K562 (cell line): ENCODE measurements around the gene DLGAP1. TPM values are rescaled to one million over a fixed set of nuclear protein-coding genes. Genes with fewer than 3 reads are reported as not detected.

Experiments used
- ATAC-seq: fragments of 200-7000 bp; cut with Tn5 transposase; 3 replicates; pipeline ENCODE4 v1.9.1; 2020; ENCODE audit warnings: moderate library complexity
- BruUV-seq: library from RNA; stranded (reverse); fragments of 400-500 nt; replicated peaks from 2 replicates; lab custom pipeline; 2021; lab: Mats Ljungman, UMichigan
- CTCF ChIA-PET: fragments of 300-600 bp; formaldehyde crosslinking; extraction: SDS; loops from one replicate; lab custom pipeline; 2021; ENCODE audit warnings: low intra/inter-chr PET ratio; lab: Yijun Ruan, JAX
- POLR2A ChIA-PET: fragments of 300-600, 350-650 bp; sonication (Branson Sonifier 250); formaldehyde crosslinking; extraction: SDS; loops from one replicate; lab custom pipeline; 2021; ENCODE audit warnings: antibody characterized with exemption, inconsistent platforms; lab: Yijun Ruan, JAX
- DNase-seq, 4 experiments: peaks; one replicate each; pipeline versions ENCODE4 v3.0.0 to v3.0.0-alpha.2; 2011 to 2018; ENCODE audit warnings: low spot score in 3 of 4, mixed read lengths in 3 of 4; ENCODE audit errors: extremely low read depth in 1 of 4
- FAIRE-seq: peaks from 2 replicates; lab custom pipeline; 2011; peaks lifted over from hg19 to GRCh38; lab: Jason Lieb, UNC
- H2AFZ ChIP-seq: 2 replicates; pipeline ENCODE4 v1.6.0; 2011; ENCODE audit warnings: low read depth, low read length, control low read depth, inconsistent platforms
- H3K27ac ChIP-seq: fragments of 200-600 bp; 3 replicates; pipeline ENCODE4 v1.8.0; 2011; ENCODE audit warnings: low read depth, mild to moderate bottlenecking, control low read depth, inconsistent platforms, low read length, moderate library complexity, mixed read lengths; ENCODE audit errors: extremely low read depth
- H3K27me3 ChIP-seq, 2 experiments: fragments of 300-600 bp in 1 of 2; 2 replicates in 1 of 2; 3 replicates in 1 of 2; pipeline versions ENCODE4 v1.6.0 to v1.8.0; 2011; ENCODE audit warnings: inconsistent platforms in 2 of 2, low read length in 2 of 2, mild to moderate bottlenecking in 1 of 2, mixed read lengths in 1 of 2, moderate library complexity in 1 of 2; ENCODE audit not compliant: control insufficient read depth in 2 of 2, insufficient read depth in 2 of 2
- H3K36me3 ChIP-seq: fragments of 300-600 bp; 3 replicates; pipeline ENCODE4 v1.8.0; 2011; ENCODE audit warnings: mild to moderate bottlenecking, low read length, inconsistent platforms; ENCODE audit not compliant: control insufficient read depth, insufficient read depth
- H3K4me1 ChIP-seq, 2 experiments: fragments of 200-600 bp in 1 of 2; replicated peaks in 1 of 2; 2 replicates in 1 of 2; 3 replicates in 1 of 2; pipeline versions ENCODE4 v1.5.1 to v1.8.0; 2011; ENCODE audit warnings: inconsistent platforms in 2 of 2, low read length in 2 of 2, mild to moderate bottlenecking in 1 of 2, mixed read lengths in 1 of 2, moderate library complexity in 1 of 2; ENCODE audit not compliant: control insufficient read depth in 2 of 2, insufficient read depth in 2 of 2
- H3K4me2 ChIP-seq: 2 replicates; pipeline ENCODE4 v1.6.1; 2011; ENCODE audit warnings: low read length, control low read depth, inconsistent platforms, mixed read lengths; ENCODE audit not compliant: insufficient read depth
- H3K4me3 ChIP-seq: fragments of 200-600 bp; sonication (generic), shearing (Covaris generic); 2 replicates; pipeline ENCODE4 v1.5.1; 2016; ENCODE audit warnings: control low read depth, inconsistent platforms
- H3K79me2 ChIP-seq: fragments of 200-600 bp; 3 replicates; pipeline ENCODE4 v1.8.0; 2011; ENCODE audit warnings: low read length, inconsistent platforms; ENCODE audit not compliant: control insufficient read depth, insufficient read depth
- H3K9ac ChIP-seq, 2 experiments: 2 replicates each; pipeline versions ENCODE4 v1.6.0 to v1.6.1; 2011; ENCODE audit warnings: low read depth in 2 of 2, low read length in 2 of 2, control low read depth in 1 of 2, inconsistent platforms in 1 of 2, mild to moderate bottlenecking in 1 of 2, mixed read lengths in 1 of 2; ENCODE audit not compliant: insufficient read depth in 1 of 2
- H3K9me1 ChIP-seq: one replicate; pipeline ENCODE4 v1.6.0; 2011; ENCODE audit warnings: inconsistent platforms, mild to moderate bottlenecking, low read length, moderate library complexity; ENCODE audit not compliant: control insufficient read depth, insufficient read depth
- H3K9me3 ChIP-seq: replicated peaks from 2 replicates; pipeline ENCODE4 v1.5.1; 2011; ENCODE audit warnings: low read depth, low read length, inconsistent platforms; ENCODE audit not compliant: control insufficient read depth, insufficient read depth
- H4K20me1 ChIP-seq: replicated peaks from 2 replicates; pipeline ENCODE4 v1.6.1; 2011; ENCODE audit warnings: low read length, inconsistent platforms, mixed read lengths; ENCODE audit not compliant: control insufficient read depth, insufficient read depth
- BHLHE40 ChIP-seq: IDR thresholded peaks from 2 replicates; pipeline ENCODE4 v1.6.1; 2011; ENCODE audit warnings: low read length, improper control_type of control experiment
- CHD1 ChIP-seq: fragments of 200-600 bp; sonication (generic); IDR thresholded peaks from one replicate; pipeline ENCODE4 v1.6.1; 2012; ENCODE audit warnings: mild to moderate bottlenecking, moderate library complexity, low read length, inconsistent platforms
- CREBBP ChIP-seq: IDR thresholded peaks from one replicate; pipeline ENCODE4 v1.6.1; 2012; ENCODE audit warnings: low read depth, mild to moderate bottlenecking, control low read depth, inconsistent platforms, low read length
- ERF ChIP-seq: fragments of 450-650 bp; formaldehyde crosslinking; IDR thresholded peaks from 2 replicates; pipeline ENCODE4 v1.4.0; 2020; ENCODE audit warnings: mild to moderate bottlenecking, mixed read lengths
- FOXM1 ChIP-seq, 2 experiments: fragments of 450-650 bp in 1 of 2; sonication (generic) in 1 of 2; formaldehyde crosslinking in 1 of 2; IDR thresholded peaks; 2 replicates each; pipeline versions ENCODE4 v1.6.1 to v1.9.0; 2017 to 2022; ENCODE audit warnings: low read depth in 2 of 2, mild to moderate bottlenecking in 2 of 2, missing genetic modification reagents in 1 of 2, moderate library complexity in 1 of 2
- HEY1 ChIP-seq: fragments of 250-450 bp; sonication (Bioruptor Pico); IDR thresholded peaks from 2 replicates; pipeline ENCODE4 v1.5.0; 2020; ENCODE audit warnings: mild to moderate bottlenecking, moderate library complexity, borderline replicate concordance
- IRF2 ChIP-seq: sonication (generic); formaldehyde crosslinking; IDR thresholded peaks from 2 replicates; pipeline ENCODE4 v1.8.1; 2022; ENCODE audit warnings: mild to moderate bottlenecking, missing genetic modification reagents
- TCF3 ChIP-seq: sonication (generic); formaldehyde crosslinking; IDR thresholded peaks from 2 replicates; pipeline ENCODE4 v1.4.0; 2020; ENCODE audit warnings: mild to moderate bottlenecking, missing genetic modification reagents
- TSC22D4 ChIP-seq: fragments of 450-650 bp; IDR thresholded peaks from 2 replicates; pipeline ENCODE4 v1.6.1; 2016; ENCODE audit warnings: missing genetic modification characterization, missing biosample characterization, control low read depth
- ZEB2 ChIP-seq: fragments of 450-650 bp; IDR thresholded peaks from 2 replicates; pipeline ENCODE4 v1.6.1; 2016
- ZNF586 ChIP-seq: fragments of 450-650 bp; formaldehyde crosslinking; conservative IDR thresholded peaks from 2 replicates; pipeline ENCODE4 v1.4.0; 2020; ENCODE audit warnings: mild to moderate bottlenecking, moderate library complexity
- WGBS: fragments of 100-300 bp; shearing (Covaris generic); methylation state at CpG from one replicate; pipeline ENCODE4 v1.1.6; 2016; ENCODE audit warnings: low coverage, mixed read lengths; ENCODE audit not compliant: insufficient coverage; ENCODE audit errors: missing lambda C conversion rate; 5-methylcytosine and 5-hydroxymethylcytosine counted together
- in situ Hi-C: fragments of 300-500 bp; cut with MboI; formaldehyde crosslinking; loops from 4 replicates; pipeline ENCODE4 v1.15.0; 2018; ENCODE audit warnings: inconsistent platforms, mixed read lengths
- intact Hi-C: fragments of 100-400 bp; cut with micrococcal nuclease; formaldehyde crosslinking; loops from 2 replicates; pipeline ENCODE4 v1.14.2; 2022
- polyA plus RNA-seq, 8 experiments: library from polyadenylated mRNA; depleted of rRNA in 4 of 8; stranded (reverse) in 5 of 8; unstranded in 3 of 8; fragments of >200 nt; fragmentation: Nextera tagmentation in 2 of 8; fragmentation: Illumina TruSeq in 1 of 8; extraction: Ambion mirVana in 2 of 8; extraction: Trizol in 1 of 8; gene quantifications; 2 replicates each; pipeline versions ENCODE4 v1.2.1 to v1.2.3, GENCODE V29; 2011 to 2014; ENCODE audit warnings: inconsistent platforms in 1 of 8, missing spikeins in 1 of 8
- total RNA-seq, 7 experiments: library from RNA; depleted of rRNA in 6 of 7; stranded (reverse); fragments of >200 nt in 6 of 7; fragmentation: Illumina TruSeq in 2 of 7; extraction: Trizol in 2 of 7; gene quantifications; 2 replicates each; pipeline versions ENCODE4 v1.2.1 to v1.2.3, GENCODE V29; 2011 to 2021; ENCODE audit warnings: low replicate concordance in 1 of 7
- TF ChIP-seq, protein P1 (sequence below): fragments of 250-450 bp; sonication (Bioruptor Pico); IDR thresholded peaks from 2 replicates; pipeline ENCODE4 v1.8.0; 2021; ENCODE audit warnings: mild to moderate bottlenecking, moderate library complexity
- TF ChIP-seq, protein P2 (sequence below): IDR thresholded peaks from 2 replicates; pipeline ENCODE4 v1.6.1; 2011; ENCODE audit not compliant: insufficient read length; ENCODE audit errors: extremely low read depth

DLGAP1 gene
- total and polyA plus RNA-seq, 9 of the 15 experiments (the other 6 are each of a cell fraction or from before 2014, with no cell fraction given), result 0.04 to 0.22 (median 0.08) TPM

DNA sequence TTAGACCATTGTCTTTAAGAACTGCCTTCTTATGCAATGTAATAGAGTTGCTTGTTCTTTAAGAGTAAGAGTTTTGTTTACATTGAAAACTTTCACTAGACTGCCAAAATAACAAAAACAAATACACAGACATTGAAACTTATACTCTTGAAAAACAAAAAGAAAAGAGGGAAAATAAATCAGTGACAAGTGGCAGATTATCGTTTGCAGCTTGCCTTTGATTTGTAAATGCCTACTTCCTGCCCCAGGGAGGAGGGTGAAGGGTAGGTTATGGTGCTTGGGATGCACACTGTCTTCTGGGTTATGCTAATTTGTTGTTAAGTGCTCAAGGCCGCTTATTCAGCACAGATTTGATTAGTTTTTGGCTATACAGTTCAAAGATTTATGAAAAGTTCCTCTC, 806.5 kb downstream of the DLGAP1 start:
- DNase-seq (no peak), ATAC-seq (no peak), FAIRE-seq (no peak)
- Histone ChIP-seq H3K4me2 (no peak overlapping the region), H2AFZ (0 out of 2 replicates have a peak overlapping the region, but pooled peaks have one; percentile 66), H3K9me1 (no peaks in the 10 kb centered on the region), H4K20me1 (no peaks in the 10 kb centered on the region), H3K36me3 (no peaks in the 10 kb centered on the region; the same call in 2 of the 3 replicates), H3K9me3 (no peaks in the 10 kb centered on the region), H3K27ac (no peak overlapping the region), H3K79me2 (peaks cover 6% of the 10 kb centered on the region), H3K4me1 (peaks cover 30 to 34% of the 10 kb centered on the region in 2 experiments), H3K4me3 (no peak overlapping the region), H3K27me3 (no peaks in the 10 kb centered on the region; a peak in 1 of 5 replicates), H3K9ac (no peak overlapping the region)
- BruUV-seq, result no TSS peak
- ChIA-PET CTCF (interaction anchor here (0.6 kb wide), 1 partner anchor 29 kb away, joined by 5 read pairs; no protein-coding TSS in a partner anchor), POLR2A (interaction anchor here (0.6 to 6.3 kb wide), 6 partner anchors 9 to 45 kb away, joined by 3 to 56 read pairs (median 6); no protein-coding TSS in a partner anchor)
- TF ChIP-seq BHLHE40 (no peak), CREBBP (no peak), IRF2 (CRISPR knock-in tag) (no peak), TSC22D4 (no peak), ZEB2 (no peak), FOXM1 (IDR thresholded peaks at IDR 0.05; ENCODE audit: low read depth) (no peak), FOXM1 (CRISPR knock-in tag; IDR thresholded peaks at IDR 0.05; ENCODE audit: low read depth) (no peak), CHD1 (peak; percentile 32), ZNF586 (CRISPR knock-in tag) (no peak), HEY1 (CRISPR knock-in tag) (no peak), TCF3 (CRISPR knock-in tag) (0 out of 2 replicates have a peak, but pooled peaks have one; percentile 6), ERF (no peak)
- TF ChIP-seq, protein P1, sequence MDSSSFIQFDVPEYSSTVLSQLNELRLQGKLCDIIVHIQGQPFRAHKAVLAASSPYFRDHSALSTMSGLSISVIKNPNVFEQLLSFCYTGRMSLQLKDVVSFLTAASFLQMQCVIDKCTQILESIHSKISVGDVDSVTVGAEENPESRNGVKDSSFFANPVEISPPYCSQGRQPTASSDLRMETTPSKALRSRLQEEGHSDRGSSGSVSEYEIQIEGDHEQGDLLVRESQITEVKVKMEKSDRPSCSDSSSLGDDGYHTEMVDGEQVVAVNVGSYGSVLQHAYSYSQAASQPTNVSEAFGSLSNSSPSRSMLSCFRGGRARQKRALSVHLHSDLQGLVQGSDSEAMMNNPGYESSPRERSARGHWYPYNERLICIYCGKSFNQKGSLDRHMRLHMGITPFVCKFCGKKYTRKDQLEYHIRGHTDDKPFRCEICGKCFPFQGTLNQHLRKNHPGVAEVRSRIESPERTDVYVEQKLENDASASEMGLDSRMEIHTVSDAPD (CRISPR knock-in tag), result no peak
- TF ChIP-seq, protein P2, sequence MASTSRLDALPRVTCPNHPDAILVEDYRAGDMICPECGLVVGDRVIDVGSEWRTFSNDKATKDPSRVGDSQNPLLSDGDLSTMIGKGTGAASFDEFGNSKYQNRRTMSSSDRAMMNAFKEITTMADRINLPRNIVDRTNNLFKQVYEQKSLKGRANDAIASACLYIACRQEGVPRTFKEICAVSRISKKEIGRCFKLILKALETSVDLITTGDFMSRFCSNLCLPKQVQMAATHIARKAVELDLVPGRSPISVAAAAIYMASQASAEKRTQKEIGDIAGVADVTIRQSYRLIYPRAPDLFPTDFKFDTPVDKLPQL, result no peak
- intact Hi-C loops (no loop called here), in situ Hi-C loops (no loop called here)
- 46% methylated on average over 2 of the region's 2 CpGs for whole genome bisulfite sequencing
